Tongue (tissue), 2 donors: ENCODE measurements around the gene SMC1A. TPM values are rescaled to one million over a fixed set of nuclear protein-coding genes. Genes with fewer than 3 reads are reported as not detected.
A peak's percentile ranks its signal among the peaks of the same experiment; 100 is the strongest.
"Not testable (repeated sequence)": the region's sequence is repeated elsewhere in the genome, so short reads cannot be mapped to it uniquely, and the experiment has no call there.

ENCODE experiments used
- DNase-seq: peaks from one replicate; pipeline ENCODE4 v3.0.0-alpha.2; 2015
- total RNA-seq: library from RNA; depleted of rRNA; stranded (reverse); fragments of >200 nt; gene quantifications from one replicate; pipeline ENCODE4 v1.2.3, GENCODE V29; 2014

Gene SMC1A
- total RNA-seq, 1 donor from 2014 or later = 24.2 TPM

GRCh38 chrX:53421772-53422085 lies 725 bp downstream of the SMC1A start:
- DNase-seq = no peak

- DNase-seq = no peak
Observed at GRCh38 chrX:53421125-53421524, 1.3 kb downstream of the SMC1A start.

GRCh38 chrX:53420351-53420750 lies 2.1 kb downstream of the SMC1A start:
- DNase-seq = not testable (repeated sequence)

GRCh38 chrX:53412446-53412845 lies 10.0 kb downstream of the SMC1A start:
- DNase-seq = no peak

- no peak for DNase-seq
Observed at GRCh38 chrX:53403535-53403934, 18.9 kb downstream of the SMC1A start.

GRCh38 chrX:53398216-53398615 lies 24.2 kb downstream of the SMC1A start:
- DNase-seq = no peak

GRCh38 chrX:53395605-53396298 lies 26.7 kb downstream of the SMC1A start:
- no peak for DNase-seq

GRCh38 chrX:53383376-53384076 lies 38.9 kb downstream of the SMC1A start:
- DNase-seq = peak; percentile 21

- no peak for DNase-seq
Observed at GRCh38 chrX:53379747-53380146, 42.7 kb downstream of the SMC1A start.

- no peak for DNase-seq
Observed at GRCh38 chrX:53379008-53379710, 43.3 kb downstream of the SMC1A start.

- no peak for DNase-seq
Observed at GRCh38 chrX:53377464-53377863, 45.0 kb downstream of the SMC1A start.

GRCh38 chrX:53376888-53377287 lies 45.6 kb downstream of the SMC1A start:
- no peak for DNase-seq

- DNase-seq = no peak
Observed at GRCh38 chrX:53374923-53375322, 47.5 kb downstream of the SMC1A start.

- DNase-seq = no peak
Observed at GRCh38 chrX:53374222-53374820, 48.1 kb downstream of the SMC1A start.

- no peak for DNase-seq
Observed at GRCh38 chrX:53373307-53373706, 49.1 kb downstream of the SMC1A start.

- not testable (repeated sequence) for DNase-seq
Observed at GRCh38 chrX:53366454-53366853, 56.0 kb downstream of the SMC1A start.

- DNase-seq = no peak
Observed at GRCh38 chrX:53362449-53362848, 60.0 kb downstream of the SMC1A start.

- peak; percentile 72 for DNase-seq
Observed at GRCh38 chrX:53357799-53358530, 64.5 kb downstream of the SMC1A start.

- no peak for DNase-seq
Observed at GRCh38 chrX:53356186-53356585, 66.3 kb downstream of the SMC1A start.

- no peak for DNase-seq
Observed at GRCh38 chrX:53354669-53355068, 67.8 kb downstream of the SMC1A start.

- DNase-seq = no peak
Observed at GRCh38 chrX:53347948-53348347, 74.5 kb downstream of the SMC1A start.
